A549 treated with DMSO at 1 μM for 4 hours (cell line): ENCODE data around the gene MTCH2. TPM values are rescaled to one million over a fixed set of nuclear protein-coding genes. Genes with fewer than 3 reads are reported as not detected.

Source experiments
- total RNA-seq: library from RNA; stranded (reverse); fragments of 200-300 nt; extraction: Qiagen RNA extraction; gene quantifications from 5 replicates; pipeline ENCODE4 v1.2.3, GENCODE V29; 2022; ENCODE audit warnings: low read depth

The MTCH2 gene
- total RNA-seq, result 117 to 140 TPM (median 135 TPM) in 5 replicates

DNA sequence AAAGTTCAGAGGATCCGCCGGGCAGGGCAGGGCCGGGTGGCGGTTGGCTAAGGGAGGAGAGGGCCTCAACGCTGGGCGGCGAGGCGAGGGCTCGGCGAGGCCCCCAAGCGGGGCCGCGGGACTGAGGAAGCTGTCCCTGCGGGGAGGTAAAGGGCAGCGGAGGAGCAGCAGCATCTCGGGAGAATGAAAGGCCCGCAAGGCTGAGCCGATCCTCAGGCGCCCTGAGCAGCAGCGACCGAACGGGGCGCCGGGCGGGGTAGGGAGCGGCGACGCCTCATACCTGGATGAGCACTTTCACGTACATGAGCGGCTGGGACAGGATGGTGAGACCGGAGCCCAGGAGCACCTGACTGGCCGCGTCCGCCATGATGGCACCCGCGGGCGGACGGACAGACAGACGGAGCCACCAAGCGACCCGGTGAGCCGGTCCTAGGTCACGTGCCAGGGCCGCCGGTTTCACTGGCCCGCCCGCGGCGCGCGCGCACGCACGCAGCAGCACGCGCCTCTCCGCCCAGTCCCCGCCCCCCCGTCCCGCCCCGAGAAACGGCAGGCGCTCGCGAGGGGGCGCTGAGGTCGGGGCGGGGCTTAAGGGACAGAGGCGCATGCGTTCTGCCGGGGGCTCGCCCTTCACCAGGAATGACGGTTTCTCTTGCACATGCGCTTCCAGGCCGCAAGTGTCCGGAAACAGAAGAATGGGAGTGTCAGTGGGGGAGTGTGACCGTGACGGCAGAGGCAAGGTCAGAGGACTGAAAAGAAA is at the start of gene MTCH2:
MTCH2 (minus strand) TSS at position 461 of the 757 bp plus-strand sequence; CDS start at position 367, 94 bp downstream.

DNA sequence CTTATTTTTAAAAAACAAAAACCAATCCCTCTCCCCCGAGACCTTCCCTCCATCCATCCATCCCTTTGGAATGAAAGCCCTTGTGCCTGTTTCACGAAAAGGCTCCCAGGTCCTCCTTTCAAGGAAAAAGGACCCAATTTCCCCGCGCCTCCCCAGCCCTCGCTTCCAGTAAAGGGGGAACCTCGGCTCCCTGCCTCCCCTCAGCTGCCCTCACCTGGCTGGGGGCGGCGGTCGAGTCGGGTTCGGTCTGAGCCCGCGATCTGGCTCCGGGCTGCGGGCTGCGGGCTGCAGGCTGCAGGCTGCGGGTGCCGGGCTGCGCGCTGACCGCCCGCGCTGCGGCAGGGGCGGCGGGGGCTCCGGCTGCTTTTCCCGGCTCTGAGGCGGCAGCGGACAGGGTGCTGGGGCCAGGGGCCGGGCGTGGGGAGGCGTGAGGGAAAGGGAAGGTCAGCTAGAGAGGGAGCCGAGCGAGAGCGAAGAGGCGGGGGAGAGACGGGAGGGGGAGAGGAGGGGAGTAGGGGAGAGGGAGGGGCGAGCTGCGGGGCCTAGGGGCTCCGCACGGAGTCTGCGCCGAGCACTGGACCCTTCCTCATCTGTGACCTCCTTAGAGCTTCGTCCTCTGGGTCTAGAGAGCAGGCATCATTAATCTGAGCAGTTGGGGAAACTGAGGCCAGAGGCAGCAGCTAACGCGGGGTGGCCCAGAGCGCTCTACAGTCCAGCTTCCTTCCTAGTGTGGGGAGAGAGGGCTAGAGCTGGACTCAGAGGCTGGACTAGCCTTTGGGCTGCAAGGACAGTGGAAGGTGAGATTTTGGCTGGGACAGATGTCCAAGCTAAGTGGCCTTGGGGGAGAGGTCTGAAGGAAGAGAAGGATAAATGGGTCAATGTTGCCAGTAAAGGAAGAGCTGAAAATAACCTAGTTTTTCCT is 48.2 kb downstream of the MTCH2 start, which contains the start of gene C1QTNF4:
C1QTNF4 (minus strand) TSS at position 478 of the 922 bp plus-strand sequence. CDS start 3,601 bp downstream, outside the sequence.

GRCh38 chr11:47586098-47586855 is 56.1 kb downstream of the MTCH2 start, which contains the start of gene FAM180B:
FAM180B (plus strand) TSS chr11:47586678; CDS start chr11:47586769, 91 bp downstream.

DNA sequence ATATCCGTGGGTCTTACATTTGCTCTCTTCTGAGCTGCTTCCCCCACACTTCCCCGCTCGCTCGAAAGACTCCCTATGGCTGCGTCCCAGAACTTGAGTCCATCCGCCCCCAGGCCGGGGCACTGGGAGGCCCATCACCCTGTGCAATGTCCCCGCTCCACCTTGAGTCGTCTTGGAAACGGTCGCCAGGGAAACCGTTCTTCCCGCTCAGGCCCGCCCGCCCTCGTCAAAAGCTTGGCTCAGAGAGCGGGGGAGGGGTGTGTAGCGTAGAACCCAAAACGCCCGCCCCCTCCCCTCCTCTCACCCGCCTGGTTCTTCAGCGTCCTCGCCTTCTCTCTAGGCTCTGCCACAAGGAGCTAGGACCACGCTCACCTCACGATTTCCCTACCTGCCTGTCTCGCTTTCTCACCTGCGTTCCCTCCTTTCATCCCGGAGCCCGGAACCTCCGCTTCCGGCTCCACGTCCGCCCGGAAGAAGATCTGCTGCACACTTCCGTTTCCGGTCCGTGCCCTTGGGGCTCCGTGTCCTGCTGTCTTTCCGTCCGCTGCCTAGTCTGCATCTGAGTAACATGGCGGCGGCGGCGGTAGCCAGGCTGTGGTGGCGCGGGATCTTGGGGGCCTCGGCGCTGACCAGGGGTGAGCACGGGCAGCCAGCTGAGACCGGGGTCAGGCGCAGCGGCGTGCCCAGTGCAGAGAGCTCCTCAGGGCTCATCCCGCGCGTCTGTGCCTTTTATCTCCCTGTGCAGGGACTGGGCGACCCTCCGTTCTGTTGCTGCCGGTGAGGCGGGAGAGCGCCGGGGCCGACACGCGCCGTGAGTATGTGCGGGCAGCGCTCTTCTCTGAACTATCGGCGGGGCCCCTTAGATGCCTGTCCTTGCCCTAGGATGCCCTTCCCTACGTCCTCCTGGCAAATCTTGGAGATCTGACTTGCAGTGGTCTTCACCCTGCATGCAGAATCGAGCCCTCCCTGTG is 63.5 kb downstream of the MTCH2 start, which contains the start of the genes KBTBD4 and NDUFS3:
KBTBD4 (minus strand) TSS at position 447 of the 971 bp plus-strand sequence; CDS start at position 428, 19 bp downstream.
NDUFS3 (plus strand) TSS at position 551 of the 971 bp plus-strand sequence; CDS start at position 569, 18 bp downstream.

Other genes starting within 250 kb of the MTCH2 start
- 40.9 to 50.4 TPM (median 47.0 TPM) in 5 replicates for gene SLC39A13, start 234.0 kb downstream of the MTCH2 start, total RNA-seq
- 181 to 237 TPM (median 200 TPM) in 5 replicates for gene PSMC3, start 216.1 kb downstream of the MTCH2 start, total RNA-seq
- gene RAPSN, start 193.4 kb downstream of the MTCH2 start, total RNA-seq, result 0.10 to 0.35 TPM (median 0.21 TPM) in 5 replicates
- 46.6 to 62.8 TPM (median 54.7 TPM) in 5 replicates for gene CELF1, start 89.4 kb downstream of the MTCH2 start, total RNA-seq
- gene PTPMT1, start 77.0 kb downstream of the MTCH2 start, total RNA-seq, result 61.2 to 74.5 TPM (median 73.6 TPM) in 5 replicates
- gene KBTBD4, start 63.6 kb downstream of the MTCH2 start, total RNA-seq, result 18.8 to 21.6 TPM (median 19.6 TPM) in 5 replicates
- gene NDUFS3, start 63.5 kb downstream of the MTCH2 start, total RNA-seq, result 106 to 135 TPM (median 129 TPM) in 5 replicates
- 0.07 TPM in 1 of 5 replicates, not detected in the others for gene FAM180B, start 55.9 kb downstream of the MTCH2 start, total RNA-seq
- 0.09 to 0.14 TPM in 2 of 5 replicates, not detected in the others for gene C1QTNF4, start 48.1 kb downstream of the MTCH2 start, total RNA-seq
- 1.1 to 1.7 TPM (median 1.3 TPM) in 5 replicates for gene AGBL2, start 72.8 kb upstream of the MTCH2 start, total RNA-seq
- 49.9 to 59.7 TPM (median 57.4 TPM) in 5 replicates for gene FNBP4, start 124.8 kb upstream of the MTCH2 start, total RNA-seq
- gene NUP160, start 205.8 kb upstream of the MTCH2 start, total RNA-seq, result 27.4 to 35.0 TPM (median 33.0 TPM) in 5 replicates